Pons (tissue), 1 donor: ENCODE results near the gene CYB561D1.
"Not testable (repeated sequence)": the region's sequence is repeated elsewhere in the genome, so short reads cannot be mapped to it uniquely, and the experiment has no call there.

ENCODE experiments used
- DNase-seq: peaks from one replicate; pipeline ENCODE4 v3.0.0-alpha.2; 2016; ENCODE audit warnings: low spot score

The CYB561D1 gene

DNA sequence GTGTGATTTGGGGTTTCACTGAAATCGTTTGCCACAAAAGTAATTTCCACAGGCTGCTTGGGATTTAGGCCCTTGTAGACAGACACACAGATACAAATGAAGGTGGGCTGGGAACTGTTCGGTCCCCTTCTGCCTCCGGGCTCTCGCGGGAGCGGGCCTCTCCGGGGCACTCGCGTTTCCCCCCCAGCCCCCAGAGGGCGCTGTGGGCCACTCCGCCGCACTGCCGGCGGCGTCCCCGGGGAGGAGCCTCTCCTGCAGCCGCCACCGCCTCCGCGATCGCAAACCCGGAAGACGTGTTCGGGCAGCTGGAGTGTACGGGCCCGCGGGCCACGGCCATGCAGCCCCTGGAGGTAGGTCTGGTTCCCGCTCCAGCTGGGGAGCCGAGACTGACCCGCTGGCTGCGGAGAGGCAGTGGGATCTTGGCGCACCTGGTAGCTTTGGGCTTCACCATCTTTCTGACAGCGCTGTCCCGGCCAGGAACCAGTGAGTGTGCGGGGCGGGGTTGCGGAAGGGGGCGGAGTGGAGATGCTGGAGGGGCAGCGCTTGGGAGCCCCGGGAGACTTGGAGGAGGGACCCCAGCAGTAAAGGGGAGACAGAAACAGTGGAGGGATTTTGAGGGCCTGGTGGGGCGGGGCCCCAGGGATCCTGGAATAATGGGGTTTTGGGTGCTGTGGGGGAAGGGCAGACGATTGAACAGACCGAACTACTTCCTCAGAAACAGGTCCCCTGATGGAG is at the start of gene CYB561D1:
Gene CYB561D1 (plus strand): TSS at position 290 of the 735 bp plus-strand sequence. CDS start 46 bp downstream, at position 336.
- DNase-seq: peak; percentile 76

GRCh38 chr1:109444346-109444745 is 49.5 kb upstream of the CYB561D1 start:
- DNase-seq: no peak

- not testable (repeated sequence) for DNase-seq
Observed at GRCh38 chr1:109445949-109446695, 47.8 kb upstream of the CYB561D1 start.

GRCh38 chr1:109447524-109447923 is 46.4 kb upstream of the CYB561D1 start:
- no peak for DNase-seq

DNA sequence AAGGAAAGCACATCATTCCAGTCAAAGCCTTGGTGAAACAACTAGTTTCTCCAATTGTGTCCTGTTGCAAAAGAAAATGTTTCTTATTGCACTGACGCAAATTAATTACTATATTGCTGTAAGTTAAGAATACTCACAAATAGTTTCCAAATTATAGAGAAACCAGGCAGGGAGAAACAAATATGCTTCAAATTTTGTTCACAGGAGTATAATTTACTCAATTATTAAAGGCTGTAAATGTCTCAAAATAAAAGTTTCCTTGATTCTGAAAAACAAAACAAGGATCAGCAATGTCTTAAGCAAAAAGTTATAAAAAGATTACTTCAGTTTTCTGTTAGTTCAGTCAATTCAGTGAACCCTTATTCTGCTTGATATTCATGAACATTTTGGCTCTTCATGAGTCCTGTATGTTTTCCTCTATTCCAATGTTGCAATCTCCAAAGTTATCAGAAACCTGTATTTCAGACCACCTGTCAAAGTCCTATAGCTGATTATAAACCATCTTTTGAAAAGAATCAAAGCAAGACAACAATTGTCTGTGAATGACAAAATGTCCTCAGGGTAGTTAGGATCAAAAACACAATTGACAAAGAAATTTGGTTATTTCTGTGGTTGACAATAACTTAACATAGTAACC is 39.3 kb upstream of the CYB561D1 start:
- DNase-seq: no peak

- DNase-seq: no peak
Observed at GRCh38 chr1:109457819-109458218, 36.1 kb upstream of the CYB561D1 start.

DNA sequence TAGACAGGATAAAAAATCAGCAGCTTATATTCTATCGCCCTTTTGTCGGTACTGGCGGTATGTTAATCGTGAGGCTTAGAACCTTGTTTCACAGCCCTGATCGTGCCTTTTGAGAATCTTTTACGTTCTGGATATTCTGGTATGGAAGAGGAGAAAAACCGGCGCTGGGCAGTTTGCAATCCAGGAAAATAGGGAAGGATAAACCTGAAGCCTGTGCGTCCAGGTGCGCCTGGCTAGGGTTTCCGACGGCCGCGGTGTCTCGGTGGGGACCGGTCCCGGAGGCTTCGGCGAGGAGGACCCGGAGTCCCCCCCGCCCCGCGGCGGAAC is 27.8 kb upstream of the CYB561D1 start:
- no peak for DNase-seq

DNA sequence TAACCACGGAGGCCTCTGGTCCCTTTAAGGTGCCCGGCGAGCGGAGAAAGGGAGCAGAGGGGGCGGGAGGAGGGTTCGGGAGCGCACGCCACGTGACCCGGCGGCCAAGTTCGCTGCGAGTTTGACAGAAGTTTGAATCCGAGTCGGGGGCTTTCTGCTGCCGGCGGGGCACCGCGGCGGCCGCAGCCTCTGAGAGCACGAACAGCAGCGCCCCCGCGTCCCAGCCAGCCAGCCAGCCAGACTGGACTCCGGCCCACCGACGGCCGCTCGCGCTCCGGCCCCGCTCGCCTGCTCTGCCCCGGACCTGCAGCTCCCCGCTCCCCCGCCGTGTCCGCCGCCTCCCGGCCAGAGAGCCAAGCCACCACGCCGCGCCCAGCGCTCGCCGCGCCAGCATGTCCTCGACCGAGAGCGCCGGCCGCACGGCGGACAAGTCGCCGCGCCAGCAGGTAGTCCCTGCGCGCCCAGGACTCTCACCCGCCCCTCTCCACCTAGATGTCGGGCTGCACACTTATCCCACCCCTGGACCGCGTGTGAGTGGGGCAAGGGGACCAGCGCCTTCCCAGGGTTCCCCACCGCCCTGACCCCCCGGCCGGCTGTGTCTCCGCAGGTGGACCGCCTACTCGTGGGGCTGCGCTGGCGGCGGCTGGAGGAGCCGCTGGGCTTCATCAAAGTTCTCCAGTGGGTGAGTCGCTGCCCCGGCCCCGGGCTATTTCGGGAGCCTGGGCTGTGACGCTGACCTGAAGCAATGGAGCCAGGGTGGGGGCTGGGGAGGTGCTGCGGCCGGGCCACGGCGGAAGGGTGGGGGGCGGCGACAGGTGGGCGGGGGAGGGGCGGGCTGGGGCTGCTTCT is 27.2 kb upstream of the CYB561D1 start, which contains the start of gene SYPL2:
Gene SYPL2 (plus strand): TSS at position 95 of the 849 bp plus-strand sequence. CDS start 298 bp downstream, at position 393.
- no peak for DNase-seq

DNA sequence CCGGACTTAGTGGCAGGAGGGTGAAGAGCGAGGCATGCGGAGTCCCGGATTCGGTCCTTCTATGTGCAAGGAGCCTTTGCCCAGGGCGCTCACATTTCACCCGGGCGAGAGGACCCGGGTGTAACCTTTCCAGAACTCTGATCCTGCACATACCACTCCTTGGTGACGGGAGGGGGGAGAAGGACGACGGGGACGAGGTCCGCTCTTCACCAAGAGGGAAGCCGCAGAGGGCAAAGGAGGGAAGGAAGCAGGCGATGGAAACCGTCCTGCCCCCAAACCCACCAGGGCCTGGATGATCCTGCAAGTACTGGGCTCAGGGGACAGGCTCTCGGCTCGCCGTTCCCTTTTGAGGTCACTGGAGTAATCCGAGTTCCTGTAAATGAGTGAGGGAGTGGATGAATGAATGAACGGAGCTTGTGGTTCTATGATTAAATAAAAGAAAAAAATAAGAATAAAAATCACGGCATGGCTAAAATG is 26.6 kb upstream of the CYB561D1 start:
- DNase-seq: no peak

DNA sequence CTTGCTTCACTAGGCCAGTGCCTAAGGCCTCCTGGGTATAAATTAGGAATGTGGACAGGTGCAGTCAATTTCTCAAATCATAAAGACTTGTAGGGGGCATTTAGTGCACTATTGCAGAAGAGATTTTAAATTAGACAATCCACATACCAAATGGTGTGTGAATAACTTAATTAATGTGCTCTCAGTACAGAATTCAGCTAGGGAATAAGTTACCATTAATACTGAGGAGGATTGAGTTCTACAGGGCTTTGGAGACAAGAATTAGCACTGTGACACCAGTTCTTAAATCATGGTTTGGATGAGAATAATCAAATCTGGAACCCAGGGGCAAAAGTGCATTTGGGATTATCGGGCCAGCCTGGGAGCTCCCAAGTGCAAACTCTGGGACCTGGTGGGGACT is 25.8 kb upstream of the CYB561D1 start:
- DNase-seq: no peak

- DNase-seq: no peak
Observed at GRCh38 chr1:109468903-109469302, 25.0 kb upstream of the CYB561D1 start.

DNA sequence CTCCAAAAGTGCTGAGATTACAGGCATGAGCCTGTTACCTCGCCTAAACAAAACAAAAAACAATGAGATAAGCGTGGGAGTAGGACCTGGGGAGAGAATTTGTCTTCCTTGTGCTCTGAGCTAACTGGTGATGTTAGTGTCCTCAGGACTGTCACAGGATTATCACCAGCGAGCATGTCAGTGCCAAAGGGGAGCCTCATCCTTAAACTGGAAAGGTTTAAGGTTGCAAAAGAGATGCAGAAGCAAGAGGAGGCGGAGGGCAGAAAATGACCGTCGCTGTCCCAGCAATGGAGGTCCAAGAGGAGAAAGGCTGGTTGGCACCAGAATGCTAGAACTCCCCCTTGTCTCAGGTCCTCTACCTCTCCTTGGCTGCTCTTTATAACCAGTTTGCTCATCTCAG is 23.6 kb upstream of the CYB561D1 start:
- no peak for DNase-seq

GRCh38 chr1:109472779-109473178 is 21.1 kb upstream of the CYB561D1 start:
- no peak for DNase-seq

- DNase-seq: not testable (repeated sequence)
Observed at GRCh38 chr1:109473284-109474057, 20.4 kb upstream of the CYB561D1 start.

GRCh38 chr1:109474697-109475096 is 19.2 kb upstream of the CYB561D1 start:
- no peak for DNase-seq

GRCh38 chr1:109475261-109475660 is 18.6 kb upstream of the CYB561D1 start:
- no peak for DNase-seq

- no peak for DNase-seq
Observed at GRCh38 chr1:109476825-109477224, 17.1 kb upstream of the CYB561D1 start.

GRCh38 chr1:109477821-109478220 is 16.1 kb upstream of the CYB561D1 start:
- DNase-seq: no peak

GRCh38 chr1:109478806-109479205 is 15.1 kb upstream of the CYB561D1 start:
- DNase-seq: no peak

- no peak for DNase-seq
Observed at GRCh38 chr1:109479311-109479710, 14.6 kb upstream of the CYB561D1 start.

- no peak for DNase-seq
Observed at GRCh38 chr1:109479901-109480300, 14.0 kb upstream of the CYB561D1 start.
